ENCODE results near the gene CIAO3. TPM values are rescaled to one million over a fixed set of nuclear protein-coding genes. Genes with fewer than 3 reads are reported as not detected.

Gene CIAO3
- total and polyA plus RNA-seq, 2 donors (not counting 1 experiment from before 2014, with no cell fraction given), result 59.4 to 68.4 TPM

DNA sequence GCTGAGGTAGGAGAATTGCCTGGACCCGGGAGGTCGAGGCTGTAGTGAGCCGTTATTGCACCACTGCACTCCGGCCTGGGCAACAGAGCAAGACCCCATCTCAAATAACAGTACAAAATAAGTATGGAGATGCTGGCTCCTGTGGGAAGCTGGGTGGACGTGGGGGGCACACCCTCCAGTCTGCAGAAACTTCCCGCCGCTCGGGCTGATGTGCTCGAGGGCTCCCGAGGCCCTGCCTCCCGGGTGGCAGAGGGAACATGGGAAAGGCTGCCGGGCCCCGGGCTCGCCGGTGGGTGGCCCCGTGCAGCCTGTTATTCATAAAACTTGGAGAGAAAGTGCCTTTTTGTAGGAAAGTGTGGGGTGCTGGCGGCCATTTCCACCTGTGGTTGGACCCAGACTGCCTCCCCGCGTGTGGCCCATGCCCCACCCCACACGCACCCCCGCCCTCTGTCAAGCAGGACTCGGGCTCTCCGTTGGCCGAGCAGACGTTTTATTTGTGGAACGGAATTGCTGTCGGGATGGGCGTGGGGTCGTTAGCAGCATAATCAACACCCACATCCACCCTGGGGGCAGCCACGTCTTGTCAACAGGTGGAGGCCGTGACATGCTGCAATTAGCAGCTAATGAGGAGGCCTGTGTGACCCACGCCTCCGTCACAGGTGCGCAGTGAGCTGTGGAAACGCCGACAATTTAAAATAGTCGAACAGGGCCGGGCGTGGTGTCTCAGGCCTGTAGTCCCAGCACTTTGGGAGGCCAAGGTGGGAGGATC lies 7.4 kb upstream of the CIAO3 start:
- no peaks in the 10 kb centered on the region for H3K79me2 ChIP-seq (ENCODE audit: control insufficient read depth, insufficient read depth, low read length)
- POLR2A ChIA-PET, result no interaction called here

DNA sequence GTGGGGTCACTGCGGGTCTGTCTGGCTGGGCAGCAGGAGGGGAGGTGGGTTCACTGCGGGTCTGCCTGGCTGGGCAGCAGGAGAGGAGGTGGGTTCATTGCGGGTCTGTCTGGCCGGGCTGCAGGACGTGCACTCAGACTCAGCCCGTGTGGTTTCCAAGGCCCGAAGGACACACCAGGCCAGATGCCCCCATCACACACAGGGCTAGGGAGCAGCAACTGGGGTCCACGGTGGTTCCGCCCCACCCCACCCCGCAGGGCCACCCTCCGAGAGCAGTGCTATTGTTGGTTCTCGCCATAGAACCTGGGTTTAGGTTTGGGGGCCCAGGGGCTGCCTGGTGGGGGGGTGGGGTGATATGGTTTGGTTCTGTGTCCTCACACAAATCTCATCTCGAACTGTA lies 5.8 kb upstream of the CIAO3 start:
- Mint-ChIP-seq H3K27ac (no peak overlapping the region), H3K9me3 (ENCODE audit: insufficient read depth) (no peaks in the 10 kb centered on the region), H3K4me1 (no peaks in the 10 kb centered on the region), H3K4me3 (no peak overlapping the region), H3K27me3 (no peaks in the 10 kb centered on the region)
- no peak overlapping the region for H3K27ac ChIP-seq (ENCODE audit: low read length in 2 of 2)
- DNase-seq, result no peak
- ChIA-PET CTCF (no interaction called here), POLR2A (no interaction called here)
- no peak overlapping the region for H3K9ac ChIP-seq (ENCODE audit: low read length)
- no peaks in the 10 kb centered on the region for H4K20me1 ChIP-seq (ENCODE audit: control insufficient read depth, insufficient read depth, low read length, poor library complexity, severe bottlenecking)
- H3K36me3 ChIP-seq (replicated peaks in 1 of 2; ENCODE audit: control extremely low read depth in 1 of 2, control insufficient read depth in 1 of 2, extremely low read depth in 1 of 2, insufficient read depth in 2 of 2, low read length in 1 of 2), result no peaks in the 10 kb centered on the region
- H3K4me1 ChIP-seq (ENCODE audit: control insufficient read depth in 2 of 2, insufficient read depth in 2 of 2, low read length in 2 of 2), result no peaks in the 10 kb centered on the region
- TF ChIP-seq, protein P1, sequence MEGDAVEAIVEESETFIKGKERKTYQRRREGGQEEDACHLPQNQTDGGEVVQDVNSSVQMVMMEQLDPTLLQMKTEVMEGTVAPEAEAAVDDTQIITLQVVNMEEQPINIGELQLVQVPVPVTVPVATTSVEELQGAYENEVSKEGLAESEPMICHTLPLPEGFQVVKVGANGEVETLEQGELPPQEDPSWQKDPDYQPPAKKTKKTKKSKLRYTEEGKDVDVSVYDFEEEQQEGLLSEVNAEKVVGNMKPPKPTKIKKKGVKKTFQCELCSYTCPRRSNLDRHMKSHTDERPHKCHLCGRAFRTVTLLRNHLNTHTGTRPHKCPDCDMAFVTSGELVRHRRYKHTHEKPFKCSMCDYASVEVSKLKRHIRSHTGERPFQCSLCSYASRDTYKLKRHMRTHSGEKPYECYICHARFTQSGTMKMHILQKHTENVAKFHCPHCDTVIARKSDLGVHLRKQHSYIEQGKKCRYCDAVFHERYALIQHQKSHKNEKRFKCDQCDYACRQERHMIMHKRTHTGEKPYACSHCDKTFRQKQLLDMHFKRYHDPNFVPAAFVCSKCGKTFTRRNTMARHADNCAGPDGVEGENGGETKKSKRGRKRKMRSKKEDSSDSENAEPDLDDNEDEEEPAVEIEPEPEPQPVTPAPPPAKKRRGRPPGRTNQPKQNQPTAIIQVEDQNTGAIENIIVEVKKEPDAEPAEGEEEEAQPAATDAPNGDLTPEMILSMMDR (IDR thresholded peaks at IDR 0.05), result no peak
- no peak for TF ChIP-seq EZH2 (IDR thresholded peaks at IDR 0.05; ENCODE audit: borderline replicate concordance, insufficient read depth, low read depth, low read length, poor library complexity, severe bottlenecking)
- no peak overlapping the region for H2AFZ ChIP-seq (ENCODE audit: insufficient read depth, low read depth, low read length, poor library complexity, severe bottlenecking)
- H3K27me3 ChIP-seq (replicated peaks in 1 of 4; ENCODE audit: control extremely low read depth in 1 of 4, control insufficient read depth in 3 of 4, insufficient read depth in 4 of 4, low read length in 3 of 4), result no peaks in the 10 kb centered on the region
- WGBS (ENCODE audit: insufficient coverage), result 100% methylated on average over 7 of the region's 13 CpGs
- H3K4me3 ChIP-seq (ENCODE audit: control extremely low read depth in 1 of 5, extremely low read depth in 1 of 5, insufficient read depth in 1 of 5, low read depth in 2 of 5, low read length in 4 of 5), result no peak overlapping the region
- intact Hi-C loops (cut with micrococcal nuclease), result no loop called here
- no peaks in the 10 kb centered on the region for H3K79me2 ChIP-seq (ENCODE audit: control insufficient read depth, insufficient read depth, low read length)
- no peaks in the 10 kb centered on the region for H3K9me3 ChIP-seq (ENCODE audit: control extremely low read depth in 1 of 3, control insufficient read depth in 2 of 3, insufficient read depth in 1 of 3, low read length in 2 of 3)
- no peak for ATAC-seq (ENCODE audit: low read depth)
- H3K4me2 ChIP-seq (replicated peaks; ENCODE audit: low read depth, low read length, poor library complexity, severe bottlenecking), result no peak overlapping the region

More for the DNA sequence above, 7.4 kb upstream of the CIAO3 start:
- intact Hi-C loops (cut with micrococcal nuclease), result no loop called here
- Histone ChIP-seq H2AFZ (ENCODE audit: insufficient read depth, low read depth, low read length, poor library complexity, severe bottlenecking) (no peak overlapping the region), H3K4me2 (replicated peaks; ENCODE audit: low read depth, low read length, poor library complexity, severe bottlenecking) (no peak overlapping the region), H3K9me3 (ENCODE audit: control extremely low read depth in 1 of 3, control insufficient read depth in 2 of 3, insufficient read depth in 1 of 3, low read length in 2 of 3) (no peaks in the 10 kb centered on the region), H3K36me3 (replicated peaks in 1 of 2; ENCODE audit: control extremely low read depth in 1 of 2, control insufficient read depth in 1 of 2, extremely low read depth in 1 of 2, insufficient read depth in 2 of 2, low read length in 1 of 2) (no peaks in the 10 kb centered on the region), H3K4me3 (ENCODE audit: control extremely low read depth in 1 of 5, extremely low read depth in 1 of 5, insufficient read depth in 1 of 5, low read depth in 2 of 5, low read length in 4 of 5) (no peak overlapping the region), H3K27me3 (replicated peaks in 1 of 4; ENCODE audit: control extremely low read depth in 1 of 4, control insufficient read depth in 3 of 4, insufficient read depth in 4 of 4, low read length in 3 of 4) (no peaks in the 10 kb centered on the region), H4K20me1 (ENCODE audit: control insufficient read depth, insufficient read depth, low read length, poor library complexity, severe bottlenecking) (no peaks in the 10 kb centered on the region), H3K4me1 (ENCODE audit: control insufficient read depth in 2 of 2, insufficient read depth in 2 of 2, low read length in 2 of 2) (no peaks in the 10 kb centered on the region), H3K9ac (ENCODE audit: low read length) (no peak overlapping the region), H3K27ac (ENCODE audit: low read length in 2 of 2) (no peak overlapping the region)
- Mint-ChIP-seq H3K4me3 (no peak overlapping the region), H3K9me3 (ENCODE audit: insufficient read depth) (no peaks in the 10 kb centered on the region), H3K27me3 (no peaks in the 10 kb centered on the region), H3K27ac (no peak overlapping the region), H3K4me1 (no peaks in the 10 kb centered on the region)
- TF ChIP-seq, protein P1 (IDR thresholded peaks at IDR 0.05), result no peak
- TF ChIP-seq EZH2 (IDR thresholded peaks at IDR 0.05; ENCODE audit: borderline replicate concordance, insufficient read depth, low read depth, low read length, poor library complexity, severe bottlenecking), result no peak
- ATAC-seq (ENCODE audit: low read depth) (no peak), DNase-seq (no peak)
- WGBS (ENCODE audit: insufficient coverage), result 85% methylated on average over 32 of the region's 39 CpGs
- CTCF ChIA-PET, result no interaction called here
